ENCODE data around the gene SULT1A2. TPM values are rescaled to one million over a fixed set of nuclear protein-coding genes. Genes with fewer than 3 reads are reported as not detected.

Gene SULT1A2
- total and polyA plus RNA-seq, 2 of the 13 experiments (the other 11 are each of a cell fraction or from before 2014, with no cell fraction given): 33.0 to 34.2 TPM

DNA sequence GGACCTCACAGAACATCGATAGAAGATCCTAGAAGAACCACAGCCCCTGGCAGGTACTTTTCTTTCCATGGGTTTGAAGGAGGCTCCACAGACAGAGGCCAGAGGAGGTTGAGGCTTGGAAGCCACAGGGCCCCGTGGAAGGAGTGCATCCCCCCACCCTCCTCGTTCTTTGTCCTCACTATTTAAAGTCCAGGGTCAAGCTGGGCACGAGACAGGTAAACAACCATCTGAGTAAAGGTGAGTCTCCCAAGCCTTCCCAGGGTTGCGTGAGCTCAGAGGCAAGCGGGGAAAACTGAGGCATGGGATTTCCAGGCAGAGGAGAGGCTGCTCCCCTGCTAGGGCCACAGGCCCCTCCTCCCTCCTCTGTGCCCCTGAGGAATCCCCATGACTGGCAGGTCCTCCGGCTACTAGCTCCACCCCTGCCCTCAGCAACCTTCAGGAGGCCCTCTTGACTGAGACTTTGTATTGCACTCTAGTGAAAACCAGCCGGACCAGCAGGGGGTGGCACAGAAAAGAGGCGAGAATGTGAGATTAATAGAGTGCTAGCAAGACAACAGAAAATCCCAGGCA lies 927 bp upstream of the SULT1A2 start (continued):
- TF ChIP-seq ZNF724P (CRISPR knock-in tag; IDR thresholded peaks at IDR 0.05; ENCODE audit: borderline replicate concordance): no peak
- peak; percentile 47; the same call in 1 of the 2 replicates for TF ChIP-seq HMG20A (CRISPR knock-in tag; IDR thresholded peaks at IDR 0.05; ENCODE audit: borderline replicate concordance)
- TF ChIP-seq, protein P1, sequence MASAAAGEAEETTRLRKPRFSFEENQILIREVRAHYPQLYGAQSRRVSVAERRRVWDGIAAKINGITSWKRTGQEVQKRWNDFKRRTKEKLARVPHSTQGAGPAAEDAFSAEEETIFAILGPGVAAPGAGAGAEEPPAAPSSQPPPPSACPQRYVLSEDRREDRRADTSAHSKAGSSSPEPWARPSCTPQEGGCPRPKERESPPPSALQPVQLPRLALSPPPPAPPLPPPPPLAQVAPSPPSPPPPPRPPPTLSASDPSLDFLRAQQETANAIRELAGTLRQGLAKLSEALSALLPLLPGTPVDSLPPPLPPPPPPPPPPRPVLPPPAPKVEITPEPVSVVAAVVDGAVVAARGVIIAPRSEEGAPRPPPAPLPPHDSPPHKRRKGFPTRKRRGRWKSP (CRISPR knock-in tag; IDR thresholded peaks at IDR 0.05): peak; percentile 20; the same call in 1 of the 2 replicates
- 0 out of 2 replicates have a peak, but pooled peaks have one; percentile 1 for TF ChIP-seq KAT8 (CRISPR knock-in tag; IDR thresholded peaks at IDR 0.05)
- peak; percentile 28; the same call in 1 of the 2 replicates for TF ChIP-seq ZNF263 (CRISPR knock-in tag; IDR thresholded peaks at IDR 0.05)
- 0 out of 2 replicates have a peak, but pooled peaks have one; percentile 45 for TF ChIP-seq RARA (CRISPR knock-in tag; IDR thresholded peaks at IDR 0.05)
- TF ChIP-seq, protein P2, sequence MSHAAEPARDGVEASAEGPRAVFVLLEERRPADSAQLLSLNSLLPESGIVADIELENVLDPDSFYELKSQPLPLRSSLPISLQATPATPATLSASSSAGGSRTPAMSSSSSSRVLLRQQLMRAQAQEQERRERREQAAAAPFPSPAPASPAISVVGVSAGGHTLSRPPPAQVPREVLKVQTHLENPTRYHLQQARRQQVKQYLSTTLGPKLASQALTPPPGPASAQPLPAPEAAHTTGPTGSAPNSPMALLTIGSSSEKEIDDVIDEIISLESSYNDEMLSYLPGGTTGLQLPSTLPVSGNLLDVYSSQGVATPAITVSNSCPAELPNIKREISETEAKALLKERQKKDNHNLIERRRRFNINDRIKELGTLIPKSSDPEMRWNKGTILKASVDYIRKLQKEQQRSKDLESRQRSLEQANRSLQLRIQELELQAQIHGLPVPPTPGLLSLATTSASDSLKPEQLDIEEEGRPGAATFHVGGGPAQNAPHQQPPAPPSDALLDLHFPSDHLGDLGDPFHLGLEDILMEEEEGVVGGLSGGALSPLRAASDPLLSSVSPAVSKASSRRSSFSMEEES (CRISPR knock-in tag; IDR thresholded peaks at IDR 0.05): peak; percentile 28; the same call in 1 of the 2 replicates
- TF ChIP-seq GFI1 (CRISPR knock-in tag; IDR thresholded peaks at IDR 0.05; ENCODE audit: borderline replicate concordance): no peak
- TF ChIP-seq ZNF644 (CRISPR knock-in tag; IDR thresholded peaks at IDR 0.05; ENCODE audit: low read depth): peak; percentile 64; the same call in 1 of the 2 replicates
- no peak for TF ChIP-seq GABPA (IDR thresholded peaks at IDR 0.05; ENCODE audit: low read depth, low read length)
- peak; percentile 60; the same call in 1 of the 2 replicates for TF ChIP-seq GABPA (CRISPR knock-in tag; IDR thresholded peaks at IDR 0.05; ENCODE audit: low read depth)
- TF ChIP-seq TBL1XR1 (IDR thresholded peaks at IDR 0.05; ENCODE audit: borderline replicate concordance, low read length, partially characterized antibody): no peak
- TF ChIP-seq, protein P3, sequence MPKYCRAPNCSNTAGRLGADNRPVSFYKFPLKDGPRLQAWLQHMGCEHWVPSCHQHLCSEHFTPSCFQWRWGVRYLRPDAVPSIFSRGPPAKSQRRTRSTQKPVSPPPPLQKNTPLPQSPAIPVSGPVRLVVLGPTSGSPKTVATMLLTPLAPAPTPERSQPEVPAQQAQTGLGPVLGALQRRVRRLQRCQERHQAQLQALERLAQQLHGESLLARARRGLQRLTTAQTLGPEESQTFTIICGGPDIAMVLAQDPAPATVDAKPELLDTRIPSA (CRISPR knock-in tag; IDR thresholded peaks at IDR 0.05; ENCODE audit: borderline replicate concordance): no peak
- TF ChIP-seq KMT2B (CRISPR knock-in tag; IDR thresholded peaks at IDR 0.05): no peak
- TF ChIP-seq ZSCAN29 (CRISPR knock-in tag; conservative IDR thresholded peaks at IDR 0.05): no peak
- peak; percentile 79; the same call in 1 of the 2 replicates for TF ChIP-seq ZNF430 (CRISPR knock-in tag; IDR thresholded peaks at IDR 0.05)
- peak; percentile 64 for TF ChIP-seq XRCC5 (optimal IDR thresholded peaks at IDR 0.05; ENCODE audit: low read length)
- no peak for TF ChIP-seq PRMT3 (CRISPR knock-in tag; IDR thresholded peaks at IDR 0.05; ENCODE audit: borderline replicate concordance, low read depth)
- TF ChIP-seq ZBTB8A (CRISPR knock-in tag; IDR thresholded peaks at IDR 0.05; ENCODE audit: borderline replicate concordance, low read depth): no peak
- TF ChIP-seq MEIS1 (CRISPR knock-in tag; IDR thresholded peaks at IDR 0.05; ENCODE audit: borderline replicate concordance): peak; percentile 26; the same call in 1 of the 2 replicates
- no peak for TF ChIP-seq ZBTB7A (CRISPR knock-in tag; IDR thresholded peaks at IDR 0.05)
- TF ChIP-seq HMG20B (CRISPR knock-in tag; conservative IDR thresholded peaks at IDR 0.05): no peak; the same call in 1 of the 2 replicates
- peak; percentile 33; the same call in 1 of the 2 replicates for TF ChIP-seq YEATS4 (CRISPR knock-in tag; IDR thresholded peaks at IDR 0.05; ENCODE audit: borderline replicate concordance)
- peak; percentile 17; the same call in 1 of the 2 replicates for TF ChIP-seq DR1 (CRISPR knock-in tag; IDR thresholded peaks at IDR 0.05)
- no peak for TF ChIP-seq PAX8 (CRISPR knock-in tag; IDR thresholded peaks at IDR 0.05; ENCODE audit: borderline replicate concordance)
- TF ChIP-seq ZNF382 (CRISPR knock-in tag; IDR thresholded peaks at IDR 0.05; ENCODE audit: borderline replicate concordance): no peak
- no peak for TF ChIP-seq SCMH1 (CRISPR knock-in tag; IDR thresholded peaks at IDR 0.05; ENCODE audit: borderline replicate concordance)
- TF ChIP-seq SIN3A (IDR thresholded peaks at IDR 0.05; ENCODE audit: borderline replicate concordance, low read depth, low read length): 0 out of 2 replicates have a peak, but pooled peaks have one; percentile 8
